Panc1 (cell line): ENCODE measurements around the gene TMEM150A. TPM values are rescaled to one million over a fixed set of nuclear protein-coding genes. Genes with fewer than 3 reads are reported as not detected.

ENCODE experiments used
- ATAC-seq: fragments of 200-7000 bp; cut with Tn5 transposase; 2 replicates; pipeline ENCODE4 v1.9.1; 2020; ENCODE audit warnings: mild to moderate bottlenecking, moderate library complexity
- BruUV-seq: library from RNA; stranded (reverse); fragments of 400-500 nt; replicated peaks from 2 replicates; lab custom pipeline; 2021; lab: Mats Ljungman, UMichigan
- CTCF ChIA-PET: fragments of 300-600 bp; sonication (Branson Sonifier 250); formaldehyde crosslinking; loops from one replicate; lab custom pipeline; 2022; ENCODE audit warnings: antibody characterized with exemption; lab: Charles Lee
- POLR2A ChIA-PET: fragments of 300-600 bp; sonication (Branson Sonifier 250); formaldehyde crosslinking; loops from one replicate; lab custom pipeline; 2022; ENCODE audit warnings: antibody characterized with exemption; lab: Charles Lee
- DNase-seq: peaks from one replicate; pipeline ENCODE4 v3.0.0-alpha.2; 2010; ENCODE audit warnings: low read depth, low spot score
- H3K27ac ChIP-seq: 2 replicates; pipeline ENCODE4 v1.5.1; 2011; ENCODE audit warnings: mild to moderate bottlenecking, low read length, inconsistent platforms
- H3K27me3 ChIP-seq: fragments of 200-500 bp; sonication (Bioruptor generic); 2 replicates; pipeline ENCODE4 v1.6.0; 2014; ENCODE audit warnings: low read length, inconsistent platforms; ENCODE audit not compliant: control insufficient read depth, insufficient read depth
- H3K36me3 ChIP-seq: fragments of 200-500 bp; sonication (Bioruptor generic); 2 replicates; pipeline ENCODE4 v1.5.1; 2014; ENCODE audit warnings: inconsistent platforms, mild to moderate bottlenecking, low read length, moderate library complexity; ENCODE audit not compliant: control insufficient read depth, insufficient read depth
- H3K4me1 ChIP-seq: 2 replicates; pipeline ENCODE4 v1.5.1; 2011; ENCODE audit warnings: inconsistent platforms, mild to moderate bottlenecking, low read length, moderate library complexity; ENCODE audit not compliant: control insufficient read depth, insufficient read depth
- H3K4me3 ChIP-seq, 2 experiments: 2 replicates each; pipeline ENCODE4 v1.5.1; 2011 to 2012; ENCODE audit warnings: low read depth in 2 of 2, low read length in 2 of 2, mild to moderate bottlenecking in 2 of 2, inconsistent platforms in 1 of 2, moderate library complexity in 1 of 2
- H3K9me3 ChIP-seq: fragments of 200-500 bp; sonication (Bioruptor generic); 2 replicates; pipeline ENCODE4 v1.5.1; 2014; ENCODE audit warnings: low read depth, mild to moderate bottlenecking, inconsistent platforms, low read length, moderate library complexity; ENCODE audit not compliant: control insufficient read depth, insufficient read depth
- CTCF ChIP-seq: fragments of 450-650 bp; IDR thresholded peaks from 2 replicates; pipeline ENCODE4 v1.5.1; 2017; ENCODE audit warnings: mild to moderate bottlenecking
- POLR2AphosphoS5 ChIP-seq: IDR thresholded peaks from 2 replicates; pipeline ENCODE4 v1.6.1; 2012; ENCODE audit warnings: mild to moderate bottlenecking, low read depth, low read length, moderate library complexity
- REST ChIP-seq, 2 experiments: IDR thresholded peaks; 2 replicates each; pipeline ENCODE4 v1.6.1; 2011 to 2012; ENCODE audit warnings: low read depth in 2 of 2, control low read depth in 1 of 2, low read length in 1 of 2, mild to moderate bottlenecking in 1 of 2, moderate library complexity in 1 of 2; ENCODE audit not compliant: insufficient read depth in 1 of 2
- SIN3A ChIP-seq: IDR thresholded peaks from 2 replicates; pipeline ENCODE4 v1.6.1; 2012; ENCODE audit warnings: low read depth, mild to moderate bottlenecking, low read length, moderate library complexity, borderline replicate concordance; ENCODE audit not compliant: insufficient read depth
- TCF7L2 ChIP-seq: IDR thresholded peaks from 2 replicates; pipeline ENCODE4 v1.6.1; 2011; ENCODE audit warnings: mild to moderate bottlenecking, low read depth, low read length, inconsistent platforms
- in situ Hi-C: cut with HindIII; loops from 2 replicates; pipeline ENCODE4 v1.10.0; 2016; ENCODE audit warnings: low sequenced_read_pairs, low pct_unique_long_range_greater_than_20kb
- intact Hi-C: fragments of 100-400 bp; cut with micrococcal nuclease; formaldehyde crosslinking; loops from one replicate; pipeline ENCODE4 v1.10.0; 2022; ENCODE audit not compliant: unreplicated experiment
- total RNA-seq: library from RNA; stranded (reverse); gene quantifications from one replicate; pipeline ENCODE4 v1.2.1, GENCODE V29; 2021; ENCODE audit not compliant: unreplicated experiment

TMEM150A gene
- total RNA-seq, 1 experiment from 2014 or later: 30.4 TPM

- DNase-seq (no peak), ATAC-seq (no peak)
- peaks cover 3% of the 10 kb centered on the region; the same call in 1 of the 2 replicates for H3K36me3 ChIP-seq
- peaks cover 6% of the 10 kb centered on the region; the same call in 1 of the 2 replicates for H3K4me1 ChIP-seq
- CTCF ChIA-PET: interaction anchor here (0.6 kb wide), 1 partner anchor 237 kb away, joined by 3 read pairs; no protein-coding TSS in a partner anchor
- TF ChIP-seq POLR2AphosphoS5 (no peak), REST (IDR thresholded peaks at IDR 0.05; ENCODE audit: insufficient read depth in 1 of 2, low read depth in 2 of 2, low read length in 1 of 2) (no peak), TCF7L2 (no peak), CTCF (no peak), SIN3A (no peak)
- in situ Hi-C loops (no loop called here), intact Hi-C loops (no loop called here)
- H3K27me3 ChIP-seq: no peaks in the 10 kb centered on the region
- no peaks in the 10 kb centered on the region for H3K9me3 ChIP-seq
- H3K27ac ChIP-seq: no peak overlapping the region
- POLR2A ChIA-PET: no interaction called here
- BruUV-seq: no TSS peak
- H3K4me3 ChIP-seq: no peak overlapping the region
Measured at GRCh38 chr2:85564144-85564563, 38.3 kb downstream of the TMEM150A start.

GRCh38 chr2:85561280-85562212 lies 41.0 kb downstream of the TMEM150A start, which contains the start of gene GGCX:
TSS of gene GGCX (minus strand) at chr2:85561493. CDS start at chr2:85561428, 65 bp downstream.
- in situ Hi-C loops (no loop called here), intact Hi-C loops (loop anchor here (2.0 kb wide), 1 partner anchor 47 kb away; no protein-coding TSS in a partner anchor)
- TF ChIP-seq TCF7L2 (no peak), SIN3A (0 out of 2 replicates have a peak, but pooled peaks have one; percentile 44), REST (IDR thresholded peaks at IDR 0.05; ENCODE audit: insufficient read depth in 1 of 2, low read depth in 2 of 2, low read length in 1 of 2) (0 out of 4 replicates have a peak, but pooled peaks have one; percentile 21 to 23), POLR2AphosphoS5 (peak; percentile 96), CTCF (no peak)
- BruUV-seq: TSS peak; percentile 98
- H3K4me1 ChIP-seq: peaks cover 6% of the 10 kb centered on the region; the same call in 1 of the 2 replicates
- ChIA-PET CTCF (interaction anchor here (0.6 to 0.7 kb wide), 3 partner anchors 40 to 156 kb away, joined by 5 to 9 read pairs (median 6); no protein-coding TSS in a partner anchor), POLR2A (interaction anchor here (0.6 to 0.7 kb wide), 5 partner anchors 35 to 502 kb away, joined by 3 to 13 read pairs (median 5); partner anchors contain the start of gene RETSAT)
- DNase-seq (no peak), ATAC-seq (peak; percentile 97)
- peak within 1 kb of the TSS; percentile 71 to 95 for H3K4me3 ChIP-seq
- H3K9me3 ChIP-seq: no peaks in the 10 kb centered on the region
- peaks cover 3% of the 10 kb centered on the region; the same call in 1 of the 2 replicates for H3K36me3 ChIP-seq
- H3K27ac ChIP-seq: peak within 1 kb of the TSS; percentile 95
- H3K27me3 ChIP-seq: no peaks in the 10 kb centered on the region
